ENCODE measurements around the gene USP4.

Gene USP4

DNA sequence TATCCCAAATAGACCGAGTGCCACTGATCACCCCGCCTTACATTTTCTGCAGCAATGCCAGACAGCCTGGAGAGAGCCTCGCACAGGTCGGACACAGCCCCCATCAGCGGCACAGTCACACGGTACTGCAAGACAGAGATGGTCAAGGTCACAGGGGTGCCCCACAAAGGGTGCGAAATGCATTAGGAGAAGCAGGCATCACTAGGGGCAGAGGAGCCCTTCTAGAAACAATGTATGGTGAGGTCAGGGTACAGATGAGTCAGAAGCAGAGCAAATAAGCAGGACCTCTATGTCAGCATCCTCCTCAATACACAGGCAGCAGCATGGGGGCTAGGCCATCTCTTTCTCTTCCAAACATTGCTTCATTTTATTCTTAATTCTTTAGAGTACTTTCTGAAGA, 41.3 kb downstream of the USP4 start:
- no peak for TF ChIP-seq ZNF624 (tag by site-specific recombination; IDR thresholded peaks at IDR 0.05)
- Histone ChIP-seq H3K27ac (ENCODE audit: extremely low read depth, low read depth, low read length) (no peak overlapping the region), H3K9me3 (ENCODE audit: control insufficient read depth, insufficient read depth, low read depth, low read length) (no peaks in the 10 kb centered on the region), H3K36me3 (ENCODE audit: control insufficient read depth in 2 of 2, insufficient read depth in 1 of 2, low read length in 2 of 2) (peaks cover 13 to 79% of the 10 kb centered on the region in 2 experiments; a peak in 2 of 3 replicates), H3K4me1 (ENCODE audit: control insufficient read depth, insufficient read depth, low read length) (no peaks in the 10 kb centered on the region), H3K4me3 (ENCODE audit: low read depth, low read length) (no peak overlapping the region)
- ChIA-PET CTCF (no interaction called here), POLR2A (no interaction called here)

DNA sequence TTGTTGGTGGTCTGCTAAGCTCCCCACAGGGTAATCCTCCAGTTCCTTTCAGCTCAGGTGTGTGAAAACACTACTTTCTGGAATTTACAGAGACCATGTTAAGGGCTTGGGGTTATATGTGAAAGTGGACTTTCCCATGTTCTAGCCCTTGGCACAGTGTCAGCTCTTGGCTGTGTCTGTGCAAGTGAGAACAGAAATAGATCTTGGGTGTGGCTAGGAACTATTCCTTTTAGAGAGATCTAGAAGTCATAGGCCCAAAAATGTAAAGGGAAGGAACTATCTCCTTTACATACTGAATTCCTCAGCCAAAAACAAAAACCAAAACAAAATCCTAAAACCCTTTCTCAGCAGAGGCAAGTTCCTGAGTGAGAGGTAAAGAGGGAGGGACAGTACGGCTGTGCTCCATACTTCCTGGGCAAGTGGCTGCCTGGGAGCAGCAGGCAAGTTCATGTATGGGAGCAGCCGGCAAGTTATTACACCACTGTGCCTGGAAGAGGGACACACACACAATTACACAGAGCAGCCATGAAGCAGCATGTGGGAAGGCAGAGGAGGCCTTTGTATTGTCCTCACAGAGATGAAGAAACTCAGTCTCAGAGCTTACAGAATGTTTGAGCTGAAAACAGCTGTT, 43.0 kb downstream of the USP4 start:
- Histone ChIP-seq H3K36me3 (ENCODE audit: control insufficient read depth in 2 of 2, insufficient read depth in 1 of 2, low read length in 2 of 2) (peaks cover 13 to 78% of the 10 kb centered on the region in 2 experiments; a peak in 2 of 3 replicates), H3K4me1 (ENCODE audit: control insufficient read depth, insufficient read depth, low read length) (no peaks in the 10 kb centered on the region), H3K4me3 (ENCODE audit: low read depth, low read length) (no peak overlapping the region), H3K27ac (ENCODE audit: extremely low read depth, low read depth, low read length) (no peak overlapping the region), H3K9me3 (ENCODE audit: control insufficient read depth, insufficient read depth, low read depth, low read length) (no peaks in the 10 kb centered on the region)
- CTCF ChIA-PET, result interaction anchor here (1.3 kb wide), 1 partner anchor 153 kb away, joined by 3 read pairs; no protein-coding TSS in a partner anchor
- POLR2A ChIA-PET, result no interaction called here
- no peak for TF ChIP-seq ZNF561 (tag by site-specific recombination; IDR thresholded peaks at IDR 0.05; ENCODE audit: borderline replicate concordance)

- H3K36me3 ChIP-seq (ENCODE audit: control insufficient read depth in 2 of 2, insufficient read depth in 1 of 2, low read length in 2 of 2), result peaks cover 5 to 71% of the 10 kb centered on the region in 2 experiments; a peak in 2 of 3 replicates
- 0 out of 2 replicates have a peak, but pooled peaks have one; percentile 66 for TF ChIP-seq ZNF2 (tag by site-specific recombination; IDR thresholded peaks at IDR 0.05)
- TF ChIP-seq ZSCAN4 (tag by site-specific recombination; IDR thresholded peaks at IDR 0.05), result peak; percentile 48
- peak; percentile 24 for TF ChIP-seq ZNF654 (tag by site-specific recombination; IDR thresholded peaks at IDR 0.05; ENCODE audit: low read depth)
- TF ChIP-seq KLF16 (tag by site-specific recombination; IDR thresholded peaks at IDR 0.05), result no peak
- TF ChIP-seq BCL6B (tag by site-specific recombination; IDR thresholded peaks at IDR 0.05), result no peak
- no peaks in the 10 kb centered on the region for H3K4me1 ChIP-seq (ENCODE audit: control insufficient read depth, insufficient read depth, low read length)
- CTCF ChIA-PET, result no interaction called here
- no peaks in the 10 kb centered on the region for H3K9me3 ChIP-seq (ENCODE audit: control insufficient read depth, insufficient read depth, low read depth, low read length)
- no peak overlapping the region for H3K27ac ChIP-seq (ENCODE audit: extremely low read depth, low read depth, low read length)
- H3K4me3 ChIP-seq (ENCODE audit: low read depth, low read length), result no peak overlapping the region
- POLR2A ChIA-PET, result no interaction called here
Observed at GRCh38 chr3:49295489-49296058, 44.3 kb downstream of the USP4 start.

GRCh38 chr3:49294343-49294742, 45.5 kb downstream of the USP4 start:
- TF ChIP-seq ZNF621 (tag by site-specific recombination; IDR thresholded peaks at IDR 0.05), result no peak
- no peak for TF ChIP-seq ZNF768 (tag by site-specific recombination; IDR thresholded peaks at IDR 0.05)
- no peak for TF ChIP-seq ZNF146 (tag by site-specific recombination; IDR thresholded peaks at IDR 0.05)
- no peak for TF ChIP-seq ZNF623 (tag by site-specific recombination; IDR thresholded peaks at IDR 0.05)
- TF ChIP-seq BCL6B (tag by site-specific recombination; IDR thresholded peaks at IDR 0.05), result no peak
- TF ChIP-seq ZFHX2 (tag by site-specific recombination; conservative IDR thresholded peaks at IDR 0.05), result no peak
- TF ChIP-seq, protein P1, sequence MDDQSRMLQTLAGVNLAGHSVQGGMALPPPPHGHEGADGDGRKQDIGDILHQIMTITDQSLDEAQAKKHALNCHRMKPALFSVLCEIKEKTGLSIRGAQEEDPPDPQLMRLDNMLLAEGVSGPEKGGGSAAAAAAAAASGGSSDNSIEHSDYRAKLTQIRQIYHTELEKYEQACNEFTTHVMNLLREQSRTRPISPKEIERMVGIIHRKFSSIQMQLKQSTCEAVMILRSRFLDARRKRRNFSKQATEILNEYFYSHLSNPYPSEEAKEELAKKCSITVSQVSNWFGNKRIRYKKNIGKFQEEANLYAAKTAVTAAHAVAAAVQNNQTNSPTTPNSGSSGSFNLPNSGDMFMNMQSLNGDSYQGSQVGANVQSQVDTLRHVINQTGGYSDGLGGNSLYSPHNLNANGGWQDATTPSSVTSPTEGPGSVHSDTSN (CRISPR knock-in tag; IDR thresholded peaks at IDR 0.05), result no peak
- TF ChIP-seq PRDM1 (tag by site-specific recombination; IDR thresholded peaks at IDR 0.05), result no peak
- CTCF ChIA-PET, result interaction anchor here (0.8 to 1.3 kb wide), 2 partner anchors 150 to 155 kb away, joined by 3 to 7 read pairs; no protein-coding TSS in a partner anchor

More at GRCh38 chr3:49294343-49294742, 45.5 kb downstream of the USP4 start:
- POLR2A ChIA-PET, result interaction anchor here (0.6 kb wide), 1 partner anchor 37 kb away, joined by 3 read pairs; no protein-coding TSS in a partner anchor
- Histone ChIP-seq H3K4me3 (ENCODE audit: low read depth, low read length) (no peak overlapping the region), H3K4me1 (ENCODE audit: control insufficient read depth, insufficient read depth, low read length) (no peaks in the 10 kb centered on the region), H3K36me3 (ENCODE audit: control insufficient read depth in 2 of 2, insufficient read depth in 1 of 2, low read length in 2 of 2) (peaks cover 10 to 72% of the 10 kb centered on the region in 2 experiments; a peak in 2 of 3 replicates), H3K27ac (ENCODE audit: extremely low read depth, low read depth, low read length) (no peak overlapping the region), H3K9me3 (ENCODE audit: control insufficient read depth, insufficient read depth, low read depth, low read length) (no peaks in the 10 kb centered on the region)
